Spleen (tissue), 11 donors: ENCODE data around the gene KLF16. TPM values are rescaled to one million over a fixed set of nuclear protein-coding genes. Genes with fewer than 3 reads are reported as not detected.

Source experiments
- DNase-seq: peaks from one replicate; pipeline ENCODE4 v3.0.0-alpha.2; 2020
- H3K27ac ChIP-seq, 8 donors: fragments of 200-600 bp; sonication (generic) in 7 of 8; 1 replicate in 4 of 8; 2 replicates in 4 of 8; pipeline versions ENCODE4 v1.5.0 to v1.8.0; 2016 to 2021; ENCODE audit warnings: inconsistent platforms in 4 of 8, mild to moderate bottlenecking in 4 of 8, moderate library complexity in 1 of 8
- H3K27me3 ChIP-seq, 7 donors: fragments of 200-600 bp; sonication (generic) in 6 of 7; replicated peaks in 1 of 7; 1 replicate in 4 of 7; 2 replicates in 3 of 7; pipeline versions ENCODE4 v1.5.0 to v1.8.0; 2016 to 2021; ENCODE audit warnings: inconsistent platforms in 3 of 7, mild to moderate bottlenecking in 1 of 7
- H3K36me3 ChIP-seq, 6 donors: fragments of 200-600 bp; sonication (generic) in 5 of 6; 1 replicate in 4 of 6; 2 replicates in 2 of 6; pipeline versions ENCODE4 v1.5.0 to v1.8.0; 2016 to 2021; ENCODE audit warnings: inconsistent platforms in 2 of 6
- H3K4me1 ChIP-seq, 6 donors: fragments of 200-600 bp; sonication (generic) in 5 of 6; 1 replicate in 3 of 6; 2 replicates in 3 of 6; pipeline versions ENCODE4 v1.5.0 to v1.8.0; 2016 to 2021; ENCODE audit warnings: inconsistent platforms in 3 of 6
- H3K4me3 ChIP-seq, 8 donors: fragments of 200-600 bp; sonication (generic) in 7 of 8; 1 replicate in 4 of 8; 2 replicates in 4 of 8; pipeline versions ENCODE4 v1.5.0 to v1.8.0; 2016 to 2021; ENCODE audit warnings: inconsistent platforms in 4 of 8, mild to moderate bottlenecking in 4 of 8, moderate library complexity in 2 of 8
- H3K9me3 ChIP-seq, 8 donors: fragments of 200-600 bp; sonication (generic) in 7 of 8; 1 replicate in 4 of 8; 2 replicates in 4 of 8; pipeline versions ENCODE4 v1.5.0 to v1.8.0; 2016 to 2021; ENCODE audit warnings: inconsistent platforms in 4 of 8
- CTCF ChIP-seq, 11 experiments: fragments of 200-600 bp in 7 of 11; fragments of 450-650 bp in 4 of 11; sonication (generic) in 4 of 11; IDR thresholded peaks in 8 of 11; conservative IDR thresholded peaks in 3 of 11; 1 replicate in 7 of 11; 2 replicates in 4 of 11; pipeline versions ENCODE4 v1.4.0 to v1.8.0; 2016 to 2021; ENCODE audit warnings: antibody characterized with exemption in 11 of 11, inconsistent platforms in 4 of 11, mild to moderate bottlenecking in 1 of 11
- POLR2A ChIP-seq, 3 donors: fragments of 450-650 bp; IDR thresholded peaks; one replicate each; pipeline ENCODE4 v1.5.1; 2017; ENCODE audit warnings: antibody characterized with exemption in 3 of 3, mild to moderate bottlenecking in 1 of 3
- POLR2AphosphoS5 ChIP-seq, 3 donors: sonication (generic); formaldehyde crosslinking; IDR thresholded peaks; one replicate each; pipeline ENCODE4 v1.5.1; 2017; ENCODE audit warnings: antibody characterized with exemption in 3 of 3
- WGBS, 5 donors: extraction: QIAGEN DNeasy Blood & Tissue Kit in 3 of 5; methylation state at CpG; one replicate each; pipeline versions ENCODE4 v1.1.5 to v1.1.7; 2013 to 2018; 5-methylcytosine and 5-hydroxymethylcytosine counted together
- intact Hi-C: fragments of 100-400 bp; cut with DNase I; formaldehyde crosslinking; loops from one replicate; pipeline ENCODE4 v1.15.0; 2023; ENCODE audit warnings: low total_unique reads
- microRNA-seq, 3 donors: library from miRNA; unstranded; fragments of <30 nt; microRNA quantifications; one replicate each; pipeline versions ENCODE4 to v1.1.0, GENCODE V29; 2019 to 2020
- polyA plus RNA-seq, 3 donors: library from polyadenylated mRNA; stranded (reverse); fragments of 200-250 nt; gene quantifications; one replicate each; pipeline ENCODE4 v1.2.1, GENCODE V29; 2013
- total RNA-seq, 7 donors: library from RNA; depleted of rRNA in 3 of 7; stranded (reverse); fragments of >200 nt in 3 of 7; fragmentation: NEBNext Ultra II Directional in 4 of 7; extraction: Animal tissue kit (Norgen Biotek cat#: 25700) in 4 of 7; gene quantifications; one replicate each; pipeline versions ENCODE4 v1.1.0 to v1.2.1, GENCODE V29; 2016 to 2021
- donor health status: healthy with polysubstance abuse.
- donor health status: DM: no; HTN: no; CAD: no; lungs with moderate emphysema.
- donor health status: DM: no; HTN: no; CAD: no.
- donor health status: Bipolar disorder and iron deficiency.
- donor health status: healthy.
- donor health status: DM: no; HTN: no; CAD: no.
- donor health status: DM: yes; HTN: yes; CAD: no.

The KLF16 gene
- total and polyA plus RNA-seq, 10 donors, result 7.1 to 39.0 (median 18.4) TPM

DNA sequence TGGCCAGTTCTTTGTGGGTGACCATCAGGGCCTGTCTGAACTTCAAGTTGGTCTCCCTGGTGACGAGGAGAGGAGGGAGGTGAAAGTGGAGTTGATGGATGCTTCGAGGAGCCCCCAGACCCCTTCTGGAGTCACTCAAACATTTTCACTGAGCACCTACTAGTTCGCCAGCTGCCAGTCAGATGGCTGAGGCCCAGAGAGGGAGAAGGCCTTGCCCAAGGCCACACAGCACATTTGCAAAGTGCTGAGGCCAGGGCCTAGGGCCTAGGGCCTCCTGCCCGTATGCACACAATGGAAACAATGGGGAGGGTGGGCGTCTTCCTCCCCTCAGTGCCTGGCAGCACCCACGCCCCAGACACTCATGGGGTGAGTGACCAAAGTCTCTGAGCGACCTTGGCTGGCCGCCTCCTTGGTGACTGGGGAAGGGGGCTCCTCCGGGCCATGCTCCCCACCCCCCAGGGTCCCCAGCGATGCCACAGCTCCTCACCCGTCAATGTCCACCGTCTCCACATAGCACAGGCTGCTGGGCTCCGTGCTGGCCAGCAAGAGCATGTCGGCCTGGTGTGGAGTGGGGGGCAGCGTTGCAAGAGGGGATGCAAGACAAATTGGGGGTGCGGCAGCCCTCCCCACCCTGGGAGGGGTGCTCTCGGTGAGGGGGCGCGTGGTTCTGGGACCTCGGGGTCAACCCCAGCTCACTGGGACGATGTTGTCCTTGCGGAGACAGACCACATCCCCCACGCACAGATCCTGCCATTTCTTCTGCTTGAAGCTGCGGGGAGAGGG lies 57.8 kb downstream of the KLF16 start:
- WGBS, 5 donors, result 86 to 93% (median 91%) methylated on average over 10 to 24 of the region's 24 CpGs

GRCh38 chr19:1804858-1805257 lies 58.5 kb downstream of the KLF16 start:
- intact Hi-C loops, result no loop called here
- no peak for DNase-seq
- Histone ChIP-seq H3K4me3 (no peak overlapping the region), H3K27ac (no peak overlapping the region), H3K4me1 (no peaks in the 10 kb centered on the region), H3K9me3 (no peaks in the 10 kb centered on the region), H3K36me3 (peaks cover 0 to 40% (median 0%) of the 10 kb centered on the region in 6 donors), H3K27me3 (no peaks in the 10 kb centered on the region)
- TF ChIP-seq POLR2A (IDR thresholded peaks at IDR 0.05) (no peak), POLR2AphosphoS5 (IDR thresholded peaks at IDR 0.05) (no peak), CTCF (IDR thresholded peaks at IDR 0.05 in 8 of 11, conservative IDR thresholded peaks at IDR 0.05 in 3 of 11) (no peak)
- 90 to 95% (median 91%) methylated on average over 6 of the region's 6 CpGs for WGBS, 5 donors

More for the DNA sequence above, 57.8 kb downstream of the KLF16 start:
- H3K4me1 ChIP-seq, result no peaks in the 10 kb centered on the region
- no peak for DNase-seq
- no peak overlapping the region for H3K4me3 ChIP-seq
- no peaks in the 10 kb centered on the region for H3K9me3 ChIP-seq
- TF ChIP-seq POLR2A (IDR thresholded peaks at IDR 0.05) (no peak), CTCF (IDR thresholded peaks at IDR 0.05 in 8 of 11, conservative IDR thresholded peaks at IDR 0.05 in 3 of 11) (no peak)
- no peak overlapping the region for H3K27ac ChIP-seq
- intact Hi-C loops, result no loop called here
- H3K36me3 ChIP-seq, result peaks cover 0 to 34% (median 0%) of the 10 kb centered on the region in 6 donors
- no peaks in the 10 kb centered on the region for H3K27me3 ChIP-seq

Small RNA genes within 50 kb of the gene (microRNA-seq; reads per million reads assigned to microRNA genes)
- gene MIR1909, result 1.1 to 1.8 (median 1.4) reads per million in 3 donors

Other genes starting within 250 kb of the KLF16 start
- 100 to 1,000 TPM in 5 of 7 donors, 10 to 100 TPM in 2; 79.2 to 135 (median 107) TPM for gene TCF3, start 211.0 kb downstream of the KLF16 start, total RNA-seq
- 10 to 100 TPM; 81.0 to 96.5 (median 88.9) TPM for gene TCF3, start 211.0 kb downstream of the KLF16 start, polyA plus RNA-seq
- not detected for gene ONECUT3, start 110.1 kb downstream of the KLF16 start, total RNA-seq
- not detected for gene ONECUT3, start 110.1 kb downstream of the KLF16 start, polyA plus RNA-seq
- gene ATP8B3, start 51.3 kb downstream of the KLF16 start, total RNA-seq, result 10 to 100 TPM in 1 of 7 donors, 1 to 10 TPM in 6; 5.4 to 10.1 (median 7.3) TPM
- gene ATP8B3, start 51.3 kb downstream of the KLF16 start, polyA plus RNA-seq, result 1 to 10 TPM; 1.9 to 3.9 (median 2.3) TPM
- gene REXO1, start 15.1 kb downstream of the KLF16 start, total RNA-seq, result 10 to 100 TPM; 35.7 to 88.1 (median 59.2) TPM
- 10 to 100 TPM; 13.4 to 52.3 (median 27.4) TPM for gene REXO1, start 15.1 kb downstream of the KLF16 start, polyA plus RNA-seq
- gene ABHD17A, start 21.9 kb upstream of the KLF16 start, total RNA-seq, result 100 to 1,000 TPM in 2 of 7 donors, 10 to 100 TPM in 5; 73.4 to 104 (median 83.0) TPM
- 100 to 1,000 TPM in 1 of 3 donors, 10 to 100 TPM in 2; 80.4 to 107 (median 88.1) TPM for gene ABHD17A, start 21.9 kb upstream of the KLF16 start, polyA plus RNA-seq
- 10 to 100 TPM in 2 of 7 donors, 1 to 10 TPM in 5; 6.4 to 11.0 (median 8.3) TPM for gene ADAT3, start 41.8 kb upstream of the KLF16 start, total RNA-seq
- 1 to 10 TPM; 3.2 to 9.4 (median 4.0) TPM for gene ADAT3, start 41.8 kb upstream of the KLF16 start, polyA plus RNA-seq
- gene SCAMP4, start 41.8 kb upstream of the KLF16 start, total RNA-seq, result 10 to 100 TPM; 45.4 to 92.2 (median 53.6) TPM
- gene SCAMP4, start 41.8 kb upstream of the KLF16 start, polyA plus RNA-seq, result 10 to 100 TPM; 13.0 to 29.9 (median 17.9) TPM
- gene CSNK1G2, start 77.6 kb upstream of the KLF16 start, total RNA-seq, result 100 to 1,000 TPM in 3 of 7 donors, 10 to 100 TPM in 4; 72.2 to 115 (median 88.6) TPM
- gene CSNK1G2, start 77.6 kb upstream of the KLF16 start, polyA plus RNA-seq, result 100 to 1,000 TPM in 1 of 3 donors, 10 to 100 TPM in 2; 52.5 to 120 (median 99.1) TPM
- gene BTBD2, start 152.1 kb upstream of the KLF16 start, total RNA-seq, result 10 to 100 TPM; 47.6 to 77.1 (median 65.5) TPM
- gene BTBD2, start 152.1 kb upstream of the KLF16 start, polyA plus RNA-seq, result 10 to 100 TPM; 29.1 to 53.0 (median 31.2) TPM
- 100 to 1,000 TPM; 212 to 389 (median 265) TPM for gene MKNK2, start 187.7 kb upstream of the KLF16 start, total RNA-seq
- 100 to 1,000 TPM in 1 of 3 donors, 10 to 100 TPM in 2; 88.2 to 154 (median 90.0) TPM for gene MKNK2, start 187.7 kb upstream of the KLF16 start, polyA plus RNA-seq
- 100 to 1,000 TPM in 5 of 7 donors, 10 to 100 TPM in 2; 80.8 to 161 (median 124) TPM for gene MOB3A, start 232.7 kb upstream of the KLF16 start, total RNA-seq
- gene MOB3A, start 232.7 kb upstream of the KLF16 start, polyA plus RNA-seq, result 10 to 100 TPM; 24.2 to 48.7 (median 37.6) TPM
- 1 to 10 TPM; 1.9 to 5.8 (median 3.7) TPM for gene IZUMO4, start 233.3 kb upstream of the KLF16 start, total RNA-seq
- 10 to 100 TPM; 13.6 to 25.9 (median 16.7) TPM for gene IZUMO4, start 233.3 kb upstream of the KLF16 start, polyA plus RNA-seq